IMR-90 (cell line): Measurements from ENCODE around the gene PYGB. TPM values are rescaled to one million over a fixed set of nuclear protein-coding genes. Genes with fewer than 3 reads are reported as not detected.

ENCODE experiments used
- ATAC-seq: fragments of 200-7000 bp; cut with Tn5 transposase; 2 replicates; pipeline ENCODE4 v1.9.1; 2020; ENCODE audit warnings: low read depth, mild to moderate bottlenecking, moderate library complexity
- BruUV-seq: library from RNA; stranded (reverse); fragments of 400-500 nt; replicated peaks from 2 replicates; lab custom pipeline; 2021; lab: Mats Ljungman, UMichigan
- CTCF ChIA-PET: fragments of 300-600 bp; formaldehyde crosslinking; extraction: SDS; loops from one replicate; lab custom pipeline; 2021; ENCODE audit warnings: antibody characterized with exemption; lab: Yijun Ruan, JAX
- POLR2A ChIA-PET: fragments of 300-600 bp; sonication (Branson Sonifier 250); formaldehyde crosslinking; loops from one replicate; lab custom pipeline; 2022; ENCODE audit warnings: antibody characterized with exemption; ENCODE audit not compliant: unreplicated experiment; lab: Charles Lee
- DNase-seq: peaks from one replicate; pipeline ENCODE4 v3.0.0; 2013
- H2AFZ ChIP-seq: replicated peaks from 2 replicates; pipeline ENCODE3; 2013; ENCODE audit warnings: low read length, mild to moderate bottlenecking; ENCODE audit not compliant: poor library complexity
- H2AK5ac ChIP-seq: 2 replicates; pipeline ENCODE4 v1.6.1; 2013; ENCODE audit warnings: low read depth, low read length, inconsistent platforms
- H2AK9ac ChIP-seq: replicated peaks from 2 replicates; pipeline ENCODE3; 2013; ENCODE audit warnings: mild to moderate bottlenecking, low read depth, low read length, moderate library complexity; ENCODE audit not compliant: poor library complexity
- H2BK120ac ChIP-seq: 2 replicates; pipeline ENCODE4 v1.6.1; 2013; ENCODE audit warnings: low read depth, low read length, inconsistent platforms
- H2BK15ac ChIP-seq: 3 replicates; pipeline ENCODE4 v1.6.1; 2013; ENCODE audit warnings: low read depth, low read length, inconsistent platforms
- H2BK20ac ChIP-seq: 2 replicates; pipeline ENCODE4 v1.6.1; 2013; ENCODE audit warnings: low read depth, mild to moderate bottlenecking, inconsistent platforms, low read length, moderate library complexity
- H2BK5ac ChIP-seq: 2 replicates; pipeline ENCODE4 v1.6.1; 2013; ENCODE audit warnings: mild to moderate bottlenecking, low read depth, low read length, inconsistent platforms; ENCODE audit not compliant: poor library complexity, severe bottlenecking
- H3K14ac ChIP-seq: replicated peaks from 2 replicates; pipeline ENCODE4 v1.6.1; 2013; ENCODE audit warnings: low read depth, low read length, inconsistent platforms
- H3K18ac ChIP-seq: 2 replicates; pipeline ENCODE4 v1.6.1; 2013; ENCODE audit warnings: low read depth, low read length, control low read depth
- H3K23ac ChIP-seq: 2 replicates; pipeline ENCODE4 v1.6.1; 2013; ENCODE audit warnings: low read depth, low read length, inconsistent platforms
- H3K27ac ChIP-seq: 2 replicates; pipeline ENCODE4 v1.5.1; 2013; ENCODE audit warnings: mild to moderate bottlenecking, control low read depth, low read length; ENCODE audit not compliant: insufficient read depth
- H3K27me3 ChIP-seq: 2 replicates; pipeline ENCODE4 v1.6.1; 2013; ENCODE audit warnings: low read length; ENCODE audit not compliant: control insufficient read depth, insufficient read depth
- H3K36me3 ChIP-seq: 2 replicates; pipeline ENCODE4 v1.6.1; 2013; ENCODE audit warnings: low read length, mixed read lengths; ENCODE audit not compliant: control insufficient read depth, insufficient read depth
- H3K4ac ChIP-seq: 2 replicates; pipeline ENCODE4 v1.6.1; 2013; ENCODE audit warnings: low read depth, low read length, inconsistent platforms
- H3K4me1 ChIP-seq: 2 replicates; pipeline ENCODE4 v1.6.1; 2013; ENCODE audit warnings: low read length, mixed read lengths; ENCODE audit not compliant: control insufficient read depth, insufficient read depth
- H3K4me2 ChIP-seq: 2 replicates; pipeline ENCODE4 v1.6.1; 2013; ENCODE audit warnings: low read depth, mild to moderate bottlenecking, control low read depth, low read length, moderate library complexity
- H3K4me3 ChIP-seq: 2 replicates; pipeline ENCODE4 v1.5.1; 2013; ENCODE audit warnings: low read depth, mild to moderate bottlenecking, control low read depth, low read length, moderate library complexity; ENCODE audit not compliant: insufficient read depth
- H3K56ac ChIP-seq: 2 replicates; pipeline ENCODE4 v1.6.1; 2013; ENCODE audit warnings: low read length, inconsistent platforms; ENCODE audit not compliant: insufficient read depth; ENCODE audit errors: extremely low read depth
- H3K79me1 ChIP-seq, 2 experiments: 2 replicates each; pipeline ENCODE4 v1.6.1; 2013; ENCODE audit warnings: low read length in 2 of 2, inconsistent platforms in 1 of 2, low read depth in 1 of 2
- H3K9ac ChIP-seq: 2 replicates; pipeline ENCODE4 v1.6.1; 2013; ENCODE audit warnings: low read depth, low read length, control low read depth
- H3K9me1 ChIP-seq: 2 replicates; pipeline ENCODE4 v1.6.1; 2013; ENCODE audit warnings: low read length, inconsistent platforms; ENCODE audit not compliant: insufficient read depth
- H3K9me3 ChIP-seq: 2 replicates; pipeline ENCODE4 v1.6.1; 2013; ENCODE audit warnings: low read length; ENCODE audit not compliant: control insufficient read depth, insufficient read depth
- H4K20me1 ChIP-seq: 2 replicates; pipeline ENCODE4 v1.6.1; 2013; ENCODE audit warnings: low read length, inconsistent platforms; ENCODE audit not compliant: insufficient read depth
- H4K5ac ChIP-seq: 2 replicates; pipeline ENCODE4 v1.6.1; 2013; ENCODE audit warnings: mild to moderate bottlenecking, low read depth, low read length, control low read depth
- H4K8ac ChIP-seq, 2 experiments: 2 replicates each; pipeline ENCODE4 v1.6.1; 2013; ENCODE audit warnings: low read depth in 2 of 2, low read length in 2 of 2, control low read depth in 1 of 2, inconsistent platforms in 1 of 2
- H4K91ac ChIP-seq: 2 replicates; pipeline ENCODE4 v1.6.1; 2013; ENCODE audit warnings: low read depth, low read length, inconsistent platforms; ENCODE audit not compliant: insufficient read depth
- CEBPB ChIP-seq: IDR thresholded peaks from 2 replicates; pipeline ENCODE4 v1.6.1; 2012; ENCODE audit warnings: low read depth, low read length, improper control_type of control experiment
- NFE2L2 ChIP-seq: fragments of 150-350 bp; IDR thresholded peaks from 2 replicates; pipeline ENCODE4 v1.6.1; 2016; ENCODE audit warnings: low read depth, mild to moderate bottlenecking, low read length
- WGBS, 2 experiments: methylation state at CpG; one replicate each; pipeline versions ENCODE4 v1.1.5 to v1.1.7; 2013; ENCODE audit warnings: missing lambda C conversion rate in 2 of 2; ENCODE audit not compliant: insufficient read length in 1 of 2; ENCODE audit errors: extremely low coverage in 2 of 2; 5-methylcytosine and 5-hydroxymethylcytosine counted together
- dilution Hi-C: fragments of 300-500 bp; cut with HindIII; formaldehyde crosslinking; loops from one replicate; pipeline ENCODE4 v1.14.3; 2018; ENCODE audit warnings: low sequenced_read_pairs; ENCODE audit not compliant: unreplicated experiment
- in situ Hi-C: fragments of 300-500 bp; cut with MboI; formaldehyde crosslinking; loops from 3 replicates; pipeline ENCODE4 v1.14.3; 2019; ENCODE audit warnings: low sequenced_read_pairs, inconsistent platforms, mixed read lengths
- intact Hi-C: fragments of 100-400 bp; cut with micrococcal nuclease; formaldehyde crosslinking; loops from 2 replicates; pipeline ENCODE4 v1.10.0; 2022
- polyA plus RNA-seq, 3 experiments: library from polyadenylated mRNA; depleted of rRNA; stranded (reverse); fragments of >200 nt; gene quantifications; 2 replicates each; pipeline ENCODE4 v1.2.3, GENCODE V29; 2012; ENCODE audit warnings: low replicate concordance in 1 of 3
- total RNA-seq: library from RNA; depleted of rRNA; stranded (reverse); fragments of >200 nt; gene quantifications from 2 replicates; pipeline ENCODE4 v1.2.3, GENCODE V29; 2012

PYGB gene
- total and polyA plus RNA-seq, 2 of the 4 experiments (the other 2 are of a cell fraction): 72.4 to 83.1 TPM

DNA sequence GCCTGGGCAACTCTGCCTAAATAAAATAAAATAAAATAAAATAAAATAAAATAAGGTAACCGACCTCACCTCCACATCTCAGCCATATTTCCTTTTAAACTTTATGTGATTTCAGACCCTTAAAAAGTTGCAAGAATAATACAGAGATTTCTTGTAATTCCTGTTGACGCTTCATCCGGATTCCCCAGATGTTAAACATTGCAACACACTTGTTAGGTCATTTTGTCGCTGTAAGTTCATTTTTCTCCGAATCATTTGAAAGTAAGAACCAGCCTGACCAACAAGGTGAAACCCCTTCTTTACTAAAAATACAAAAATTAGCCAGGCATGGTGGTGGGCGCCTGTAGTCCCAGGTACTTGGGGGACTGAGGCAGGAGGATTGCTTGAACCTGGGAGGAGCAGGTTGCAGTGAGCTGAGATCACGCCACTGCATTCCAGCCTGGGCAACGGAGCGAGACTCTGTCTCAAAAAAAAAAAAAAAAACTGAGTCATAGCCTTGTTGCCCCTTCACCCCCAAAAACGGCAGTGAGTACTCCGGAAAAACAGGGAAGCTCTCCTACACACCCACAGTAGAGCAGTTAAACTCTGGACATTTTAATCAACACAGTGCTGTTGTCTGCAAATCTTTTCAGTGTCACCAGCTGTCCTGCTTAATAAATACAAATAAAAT lies 5.9 kb downstream of the PYGB start:
- TF ChIP-seq CEBPB (peak; percentile 44; the same call in 1 of the 2 replicates), NFE2L2 (no peak)
- ChIA-PET CTCF (no interaction called here), POLR2A (interaction anchor here (0.7 kb wide), 1 partner anchor 71 kb away, joined by 4 read pairs; no protein-coding TSS in a partner anchor)
- no CpG with 5 or more reads among the region's 11 CpGs for WGBS, 2 experiments
- Histone ChIP-seq H3K9me3 (no peaks in the 10 kb centered on the region), H3K14ac (no peak overlapping the region), H3K4me3 (no peak overlapping the region), H3K4me2 (no peak overlapping the region), H2BK5ac (no peak overlapping the region), H2BK120ac (no peak overlapping the region), H3K18ac (no peak overlapping the region), H3K4ac (no peak overlapping the region), H4K91ac (no peak overlapping the region), H4K8ac (no peak overlapping the region), H3K36me3 (peaks cover 10% of the 10 kb centered on the region), H3K9me1 (peaks cover 42% of the 10 kb centered on the region), H3K79me1 (peaks cover 27 to 88% of the 10 kb centered on the region in 2 experiments), H2AK5ac (no peak overlapping the region), H2BK20ac (no peak overlapping the region), H4K20me1 (peaks cover 90% of the 10 kb centered on the region), H2BK15ac (no peak overlapping the region), H4K5ac (no peak overlapping the region), H2AFZ (no peak overlapping the region), H2AK9ac (no peak overlapping the region), H3K27ac (no peak overlapping the region), H3K56ac (no peak overlapping the region), H3K23ac (no peak overlapping the region), H3K9ac (no peak overlapping the region), H3K4me1 (peaks cover 14% of the 10 kb centered on the region), H3K27me3 (no peaks in the 10 kb centered on the region)
- in situ Hi-C loops: loop anchor here (10.0 to 25.0 kb wide), 5 partner anchors 59 to 1616 kb away; partner anchors contain the start of genes APMAP, CST3 and ENTPD6
- dilution Hi-C loops: no loop called here
- DNase-seq (no peak), ATAC-seq (no peak)
- intact Hi-C loops: no loop called here
- no TSS peak for BruUV-seq
